Fibroblast of lung (primary cell): ENCODE measurements around the gene PDK3. TPM values are rescaled to one million over a fixed set of nuclear protein-coding genes. Genes with fewer than 3 reads are reported as not detected.

Source experiments
- DNase-seq, 2 donors: peaks; one replicate each; pipeline versions ENCODE4 v3.0.0 to v3.0.0-alpha.2; 2010; ENCODE audit warnings: low read depth in 2 of 2
- H2AFZ ChIP-seq: 2 replicates; pipeline ENCODE4 v1.5.1; 2012; ENCODE audit warnings: low read length, control low read depth, inconsistent platforms
- H3K27ac ChIP-seq: 2 replicates; pipeline ENCODE4 v1.5.1; 2011; ENCODE audit warnings: low read length, control low read depth; ENCODE audit not compliant: insufficient read depth
- H3K27me3 ChIP-seq: 2 replicates; pipeline ENCODE4 v1.5.1; 2011; ENCODE audit warnings: mild to moderate bottlenecking, low read length; ENCODE audit not compliant: control insufficient read depth, insufficient read depth
- H3K36me3 ChIP-seq: 2 replicates; pipeline ENCODE4 v1.5.1; 2011; ENCODE audit warnings: low read length; ENCODE audit not compliant: control insufficient read depth, insufficient read depth
- H3K4me1 ChIP-seq: 2 replicates; pipeline ENCODE4 v1.5.1; 2011; ENCODE audit warnings: low read length; ENCODE audit not compliant: control insufficient read depth, insufficient read depth; ENCODE audit errors: extremely low read depth
- H3K4me2 ChIP-seq: 2 replicates; pipeline ENCODE4 v1.5.1; 2011; ENCODE audit warnings: low read length, control low read depth; ENCODE audit not compliant: insufficient read depth; ENCODE audit errors: extremely low read depth
- H3K4me3 ChIP-seq, 4 experiments: fragments of 200-600 bp in 1 of 4; sonication (generic) in 1 of 4; replicated peaks in 1 of 4; 2 replicates each; pipeline ENCODE4 v1.5.1; 2011 to 2016; ENCODE audit warnings: low read length in 4 of 4, low read depth in 3 of 4, mild to moderate bottlenecking in 3 of 4, control low read depth in 2 of 4, inconsistent platforms in 1 of 4, mixed read lengths in 1 of 4; ENCODE audit not compliant: insufficient read depth in 1 of 4; ENCODE audit errors: control extremely low read depth in 1 of 4
- H3K79me2 ChIP-seq: 2 replicates; pipeline ENCODE4 v1.5.1; 2012; ENCODE audit warnings: mild to moderate bottlenecking, low read length, inconsistent platforms; ENCODE audit not compliant: control insufficient read depth, insufficient read depth
- H3K9ac ChIP-seq: 2 replicates; pipeline ENCODE4 v1.5.1; 2011; ENCODE audit warnings: mild to moderate bottlenecking, low read length, control low read depth; ENCODE audit not compliant: insufficient read depth
- H3K9me3 ChIP-seq: 2 replicates; pipeline ENCODE4 v1.5.1; 2012; ENCODE audit warnings: low read depth, low read length; ENCODE audit not compliant: control insufficient read depth, insufficient read depth
- H4K20me1 ChIP-seq: 2 replicates; pipeline ENCODE4 v1.5.1; 2011; ENCODE audit warnings: low read length; ENCODE audit not compliant: control insufficient read depth, insufficient read depth; ENCODE audit errors: extremely low read depth
- EZH2 ChIP-seq: IDR thresholded peaks from 2 replicates; pipeline ENCODE4 v1.5.1; 2012; ENCODE audit warnings: low read length, control low read depth, mild to moderate bottlenecking; ENCODE audit errors: missing control alignments
- polyA plus RNA-seq, 2 donors: library from polyadenylated mRNA; depleted of rRNA in 1 of 2; stranded (reverse) in 1 of 2; unstranded in 1 of 2; fragments of >200 nt; gene quantifications; 2 replicates each; pipeline ENCODE4 v1.2.1, GENCODE V29; 2011 to 2012; ENCODE audit warnings: missing spikeins in 1 of 2
- total RNA-seq: library from RNA; depleted of rRNA; stranded (reverse); fragments of >200 nt; gene quantifications from 2 replicates; pipeline ENCODE4 v1.2.1, GENCODE V29; 2014
- TF ChIP-seq, protein P1 (sequence below), 2 donors: IDR thresholded peaks in 1 of 2; conservative IDR thresholded peaks in 1 of 2; 1 replicate in 1 of 2; 2 replicates in 1 of 2; pipeline ENCODE4 v1.5.1; 2011 to 2012; ENCODE audit warnings: low read length in 2 of 2, control low read depth in 1 of 2, inconsistent platforms in 1 of 2, low read depth in 1 of 2, mild to moderate bottlenecking in 1 of 2

PDK3 gene
- total and polyA plus RNA-seq, 2 donors (not counting 1 experiment from before 2014, with no cell fraction given), result 2.8 to 4.2 TPM

DNA sequence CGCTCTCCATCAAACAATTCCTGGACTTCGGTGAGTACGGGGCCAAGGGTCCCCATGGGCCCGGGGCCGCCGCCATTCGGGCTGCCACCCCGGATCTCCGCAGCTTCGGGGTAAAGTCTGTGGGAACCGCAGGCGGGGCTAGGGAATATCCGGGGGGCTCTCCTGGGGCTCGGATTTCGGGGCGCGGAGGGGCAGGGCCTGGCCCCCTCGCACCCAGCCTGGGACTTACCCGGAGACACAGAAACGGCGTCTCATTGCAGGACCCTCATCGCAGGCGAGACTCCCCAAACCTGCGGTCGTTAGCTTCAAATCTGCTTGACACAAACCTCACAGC lies 413 bp downstream of the PDK3 start:
- no peaks in the 10 kb centered on the region for H3K27me3 ChIP-seq
- peak overlapping the region; percentile 48 for H3K4me2 ChIP-seq
- peak overlapping the region; percentile 53 for H3K9ac ChIP-seq
- no peak overlapping the region for H3K27ac ChIP-seq
- TF ChIP-seq EZH2, result no peak
- TF ChIP-seq, protein P1, sequence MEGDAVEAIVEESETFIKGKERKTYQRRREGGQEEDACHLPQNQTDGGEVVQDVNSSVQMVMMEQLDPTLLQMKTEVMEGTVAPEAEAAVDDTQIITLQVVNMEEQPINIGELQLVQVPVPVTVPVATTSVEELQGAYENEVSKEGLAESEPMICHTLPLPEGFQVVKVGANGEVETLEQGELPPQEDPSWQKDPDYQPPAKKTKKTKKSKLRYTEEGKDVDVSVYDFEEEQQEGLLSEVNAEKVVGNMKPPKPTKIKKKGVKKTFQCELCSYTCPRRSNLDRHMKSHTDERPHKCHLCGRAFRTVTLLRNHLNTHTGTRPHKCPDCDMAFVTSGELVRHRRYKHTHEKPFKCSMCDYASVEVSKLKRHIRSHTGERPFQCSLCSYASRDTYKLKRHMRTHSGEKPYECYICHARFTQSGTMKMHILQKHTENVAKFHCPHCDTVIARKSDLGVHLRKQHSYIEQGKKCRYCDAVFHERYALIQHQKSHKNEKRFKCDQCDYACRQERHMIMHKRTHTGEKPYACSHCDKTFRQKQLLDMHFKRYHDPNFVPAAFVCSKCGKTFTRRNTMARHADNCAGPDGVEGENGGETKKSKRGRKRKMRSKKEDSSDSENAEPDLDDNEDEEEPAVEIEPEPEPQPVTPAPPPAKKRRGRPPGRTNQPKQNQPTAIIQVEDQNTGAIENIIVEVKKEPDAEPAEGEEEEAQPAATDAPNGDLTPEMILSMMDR (conservative IDR thresholded peaks at IDR 0.05 in 1 of 2, IDR thresholded peaks at IDR 0.05 in 1 of 2; ENCODE audit: low read depth in 1 of 2, low read length in 2 of 2), result no peak
- H2AFZ ChIP-seq, result peak overlapping the region; percentile 64
- H3K4me1 ChIP-seq, result no peaks in the 10 kb centered on the region
- H3K9me3 ChIP-seq, result no peaks in the 10 kb centered on the region
- H3K4me3 ChIP-seq, result peak overlapping the region; percentile 49 to 59 (median 53)
- DNase-seq, result no peak
- no peaks in the 10 kb centered on the region for H3K79me2 ChIP-seq
- no peaks in the 10 kb centered on the region for H3K36me3 ChIP-seq
- no peaks in the 10 kb centered on the region for H4K20me1 ChIP-seq

DNA sequence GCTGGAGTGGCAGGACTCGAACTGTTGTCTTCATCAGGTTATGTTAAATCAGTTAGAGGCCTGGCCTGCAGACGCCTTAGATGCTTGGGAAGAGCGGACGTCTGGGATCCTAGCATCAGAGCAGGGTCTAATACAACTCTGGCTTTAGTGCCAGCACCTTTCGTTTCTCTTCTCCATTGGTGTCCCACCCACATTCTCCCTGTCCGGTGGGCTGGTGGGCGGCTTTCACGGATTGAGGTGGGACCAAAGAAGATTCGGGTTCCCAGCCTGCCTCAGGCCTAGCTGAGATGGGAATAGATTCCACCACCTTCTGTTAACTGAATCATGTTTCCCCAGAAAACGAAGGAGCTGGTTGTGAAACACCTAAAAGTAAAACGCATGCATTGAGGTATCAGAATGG lies 939 bp downstream of the PDK3 start:
- H3K27me3 ChIP-seq, result no peaks in the 10 kb centered on the region
- no peak for TF ChIP-seq EZH2
- TF ChIP-seq, protein P1 (conservative IDR thresholded peaks at IDR 0.05 in 1 of 2, IDR thresholded peaks at IDR 0.05 in 1 of 2; ENCODE audit: low read depth in 1 of 2, low read length in 2 of 2), result no peak
- DNase-seq, result no peak
- H2AFZ ChIP-seq, result no peak overlapping the region
- H3K79me2 ChIP-seq, result no peaks in the 10 kb centered on the region
- no peaks in the 10 kb centered on the region for H4K20me1 ChIP-seq
- H3K4me2 ChIP-seq, result no peak overlapping the region
- H3K27ac ChIP-seq, result no peak overlapping the region
- no peaks in the 10 kb centered on the region for H3K4me1 ChIP-seq
- peak overlapping the region in 1 of 4 experiments; percentile 49 for H3K4me3 ChIP-seq
- H3K36me3 ChIP-seq, result no peaks in the 10 kb centered on the region
- H3K9ac ChIP-seq, result no peak overlapping the region
- no peaks in the 10 kb centered on the region for H3K9me3 ChIP-seq

DNA sequence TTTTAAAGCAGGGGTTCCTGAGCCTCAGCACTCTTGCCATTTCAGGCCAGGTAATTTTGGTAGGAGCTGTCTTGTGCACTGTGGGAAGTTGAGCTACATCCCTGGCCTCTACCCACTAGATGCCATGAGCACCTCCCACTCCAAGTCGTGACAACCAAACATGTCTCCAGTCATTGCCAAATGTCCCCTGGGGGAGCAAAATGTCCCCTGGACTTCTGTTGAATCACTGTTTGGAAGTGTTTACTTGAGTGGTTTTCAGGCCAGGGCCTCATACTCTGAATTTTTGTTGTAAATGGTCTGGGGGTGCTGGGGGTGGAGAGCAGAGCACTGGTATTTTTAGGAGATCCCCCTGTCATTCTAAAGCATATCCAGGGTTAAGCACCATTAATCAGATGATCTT lies 3.2 kb downstream of the PDK3 start:
- no peak for DNase-seq
- H3K9ac ChIP-seq, result no peak overlapping the region
- no peak overlapping the region for H2AFZ ChIP-seq
- H3K36me3 ChIP-seq, result no peaks in the 10 kb centered on the region
- TF ChIP-seq, protein P1 (conservative IDR thresholded peaks at IDR 0.05 in 1 of 2, IDR thresholded peaks at IDR 0.05 in 1 of 2; ENCODE audit: low read depth in 1 of 2, low read length in 2 of 2), result no peak
- no peak for TF ChIP-seq EZH2
- no peaks in the 10 kb centered on the region for H3K79me2 ChIP-seq
- H3K27ac ChIP-seq, result no peak overlapping the region
- no peak overlapping the region for H3K4me3 ChIP-seq
- no peaks in the 10 kb centered on the region for H3K9me3 ChIP-seq
- H3K4me2 ChIP-seq, result no peak overlapping the region
- H4K20me1 ChIP-seq, result no peaks in the 10 kb centered on the region
- H3K27me3 ChIP-seq, result no peaks in the 10 kb centered on the region
- no peaks in the 10 kb centered on the region for H3K4me1 ChIP-seq
